GM18519 (cell line): ENCODE data around the gene ZACN.
A peak's percentile ranks its signal among the peaks of the same experiment; 100 is the strongest.
"Not testable (repeated sequence)": the region's sequence is repeated elsewhere in the genome, so short reads cannot be mapped to it uniquely, and the experiment has no call there.

ENCODE experiments used
- ATAC-seq: cut with Tn5 transposase; IDR thresholded peaks from one replicate; pipeline ENCODE4 v1.9.1; 2021; ENCODE audit warnings: mild to moderate bottlenecking, moderate library complexity; ENCODE audit not compliant: unreplicated experiment, low FRiP score

Gene ZACN

GRCh38 chr17:76053246-76054111, 25.5 kb upstream of the ZACN start:
- ATAC-seq: no peak

GRCh38 chr17:76054112-76054476, 24.9 kb upstream of the ZACN start:
- ATAC-seq: no peak

GRCh38 chr17:76056882-76057281, 22.1 kb upstream of the ZACN start:
- no peak for ATAC-seq

GRCh38 chr17:76058264-76058663, 20.7 kb upstream of the ZACN start:
- ATAC-seq: not testable (repeated sequence)

- no peak for ATAC-seq
Measured at GRCh38 chr17:76063875-76064546, 15.0 kb upstream of the ZACN start.

GRCh38 chr17:76065775-76066174, 13.2 kb upstream of the ZACN start:
- ATAC-seq: no peak

- no peak for ATAC-seq
Measured at GRCh38 chr17:76071531-76072147, 7.3 kb upstream of the ZACN start.

- ATAC-seq: peak; percentile 53
Measured at GRCh38 chr17:76072148-76072858, 6.7 kb upstream of the ZACN start, which contains the start of gene SRP68. SRP68 (minus strand) TSS chr17:76072517; CDS start chr17:76072491, 26 bp downstream.

GRCh38 chr17:76074390-76075363, 4.3 kb upstream of the ZACN start, which contains the start of gene GALR2:
GALR2 (plus strand) TSS chr17:76074781; CDS start chr17:76074884, 103 bp downstream.
- no peak for ATAC-seq

- no peak for ATAC-seq
Measured at GRCh38 chr17:76075364-76076145, 3.4 kb upstream of the ZACN start.

- no peak for ATAC-seq
Measured at GRCh38 chr17:76076146-76076764, 2.7 kb upstream of the ZACN start.

GRCh38 chr17:76076765-76077583, 2.0 kb upstream of the ZACN start:
- no peak for ATAC-seq

- no peak for ATAC-seq
Measured at GRCh38 chr17:76077584-76078110, 1.3 kb upstream of the ZACN start.

GRCh38 chr17:76078370-76078769, 612 bp upstream of the ZACN start:
- not testable (repeated sequence) for ATAC-seq

- ATAC-seq: no peak
Measured at GRCh38 chr17:76079535-76079955, 563 bp downstream of the ZACN start.

- ATAC-seq: no peak
Measured at GRCh38 chr17:76079956-76080767, 1.2 kb downstream of the ZACN start.
